GM12878 (cell line): ENCODE measurements around the gene RAPH1.

Experiments
- SUPT20H ChIP-seq: IDR thresholded peaks from 2 replicates; pipeline ENCODE4 v1.6.1; 2011; ENCODE audit warnings: low read depth, mild to moderate bottlenecking, low read length, moderate library complexity, borderline replicate concordance; ENCODE audit not compliant: control insufficient read depth
- TF ChIP-seq, protein P1 (sequence below): IDR thresholded peaks from 2 replicates; pipeline ENCODE4 v1.6.1; 2011; ENCODE audit warnings: low read depth, low read length, improper control_type of control experiment, borderline replicate concordance

DNA sequence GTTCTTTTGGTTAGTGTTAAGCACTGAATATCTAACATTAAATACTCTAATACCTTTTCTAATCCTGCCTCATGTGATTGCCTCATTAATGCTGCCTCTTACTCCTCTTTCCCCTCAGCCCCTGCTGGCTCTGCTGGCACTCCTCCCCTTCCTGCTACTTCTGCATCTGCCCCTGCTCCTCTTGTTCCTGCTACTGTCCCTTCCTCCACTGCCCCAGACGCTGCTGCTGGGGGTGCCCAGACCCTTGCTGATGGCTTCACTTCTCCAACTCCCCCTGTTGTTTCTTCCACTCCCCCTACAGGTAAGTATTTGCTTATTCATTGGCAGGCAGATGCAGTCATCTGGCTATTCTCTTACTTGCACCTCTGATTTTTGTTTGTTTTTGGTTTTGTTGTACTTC is 138.4 kb downstream of the RAPH1 start:
- TF ChIP-seq, protein P1, sequence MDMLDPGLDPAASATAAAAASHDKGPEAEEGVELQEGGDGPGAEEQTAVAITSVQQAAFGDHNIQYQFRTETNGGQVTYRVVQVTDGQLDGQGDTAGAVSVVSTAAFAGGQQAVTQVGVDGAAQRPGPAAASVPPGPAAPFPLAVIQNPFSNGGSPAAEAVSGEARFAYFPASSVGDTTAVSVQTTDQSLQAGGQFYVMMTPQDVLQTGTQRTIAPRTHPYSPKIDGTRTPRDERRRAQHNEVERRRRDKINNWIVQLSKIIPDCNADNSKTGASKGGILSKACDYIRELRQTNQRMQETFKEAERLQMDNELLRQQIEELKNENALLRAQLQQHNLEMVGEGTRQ: no peak
- no peak for TF ChIP-seq SUPT20H
